DMS153 treated with DMSO at 0.1 percent for 48 hours (cell line): Measurements from ENCODE around the gene ATP6V1F.

Experiments
- DNase-seq: peaks from one replicate; lab custom pipeline; 2025; ENCODE audit not compliant: unreplicated experiment; lab: John Stamatoyannopoulos, UW

The ATP6V1F gene, protein sequence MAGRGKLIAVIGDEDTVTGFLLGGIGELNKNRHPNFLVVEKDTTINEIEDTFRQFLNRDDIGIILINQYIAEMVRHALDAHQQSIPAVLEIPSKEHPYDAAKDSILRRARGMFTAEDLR

DNA sequence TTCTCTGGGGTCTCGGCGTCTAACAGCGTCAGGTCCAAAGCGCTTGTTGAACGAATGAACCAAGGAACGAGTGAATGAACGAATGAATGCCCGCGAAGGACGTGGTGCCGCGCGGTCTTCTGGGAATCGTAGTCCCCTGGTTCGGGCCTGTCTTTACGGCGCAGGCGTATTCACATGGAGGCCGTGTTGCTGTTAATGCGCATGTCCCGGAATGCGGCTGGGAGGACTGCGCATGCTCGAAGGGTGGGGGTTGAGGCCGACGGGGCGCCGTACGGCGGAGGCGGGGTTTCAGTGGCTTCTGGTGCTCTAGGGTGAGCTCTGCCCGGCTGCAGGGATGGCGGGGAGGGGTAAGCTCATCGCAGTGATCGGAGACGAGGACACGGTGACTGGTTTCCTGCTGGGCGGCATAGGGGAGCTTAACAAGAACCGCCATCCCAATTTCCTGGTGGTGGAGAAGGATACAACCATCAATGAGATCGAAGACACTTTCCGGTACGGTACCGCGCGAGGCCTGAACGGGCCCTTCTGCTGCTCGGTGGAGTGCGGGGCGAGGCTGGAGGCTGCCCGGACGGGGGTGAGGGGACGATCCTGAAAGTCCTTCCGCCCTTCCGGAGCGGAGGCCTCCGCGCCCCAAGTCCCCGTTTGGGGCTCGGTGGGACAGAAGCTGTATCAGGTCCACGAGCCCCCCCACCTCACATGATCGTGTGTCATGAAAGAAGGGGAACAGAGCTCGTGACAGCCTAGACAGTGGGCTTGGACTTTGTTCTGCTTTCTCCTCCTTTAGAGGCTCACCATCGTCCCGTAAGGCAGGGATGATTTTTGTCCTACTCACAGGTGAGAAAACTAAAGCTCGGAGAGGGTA lies at the start of gene ATP6V1F:
Gene ATP6V1F, plus strand, starts transcription at position 286 of the 862 bp plus-strand sequence. Its CDS starts 49 bp downstream, at position 335.
- DNase-seq, result peak; percentile 95

DNA sequence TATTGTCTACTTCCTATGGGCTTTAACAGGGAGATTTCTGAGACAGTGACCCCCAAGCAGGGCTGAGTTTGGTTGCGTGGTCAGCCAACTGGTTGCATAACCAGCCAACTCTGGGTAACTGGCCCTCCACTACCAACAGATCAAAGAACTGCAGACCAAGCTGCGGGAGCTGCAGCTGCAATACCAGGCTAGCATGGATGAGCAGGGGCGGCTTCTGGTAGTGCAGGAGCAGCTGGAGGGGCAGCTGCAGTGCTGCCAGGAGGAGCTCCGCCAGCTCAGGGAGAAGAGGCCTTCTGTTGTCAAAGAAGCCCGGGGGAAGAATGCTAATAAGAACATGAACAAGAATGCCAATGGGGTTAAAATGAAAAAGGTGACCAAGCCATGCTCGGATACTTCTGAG lies 48.2 kb upstream of the ATP6V1F start:
- no peak for DNase-seq

DNA sequence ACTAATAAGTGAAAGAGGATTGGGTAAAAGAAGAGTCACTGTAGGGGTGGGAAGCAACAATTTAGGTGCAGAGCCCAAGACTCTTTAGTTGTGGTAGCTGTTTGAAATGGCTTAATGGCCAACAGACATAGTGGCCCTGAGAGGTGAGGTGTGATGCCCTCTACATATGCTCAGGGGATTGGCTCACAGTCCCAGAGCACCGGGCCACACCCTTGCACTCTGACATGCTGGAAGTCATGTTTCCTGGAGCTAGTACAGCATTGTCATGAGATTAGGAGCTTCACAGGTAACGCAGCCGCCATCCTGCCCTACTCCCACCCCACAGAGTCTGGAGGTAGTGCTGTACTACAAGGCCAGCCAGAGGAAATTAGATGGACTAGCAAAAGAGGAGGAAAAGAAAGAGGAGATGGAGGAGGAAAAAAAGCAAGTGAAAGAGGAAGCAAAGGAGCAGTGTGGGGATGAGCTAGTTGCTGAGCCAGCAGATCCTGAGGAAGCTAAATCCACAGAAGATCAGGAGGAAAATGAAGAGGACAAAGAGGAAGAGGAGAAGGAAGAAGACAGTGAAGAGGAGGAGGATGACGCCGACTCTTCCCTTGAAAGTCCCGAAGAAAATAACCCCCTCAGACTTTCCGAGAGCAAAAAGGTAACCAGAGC lies 47.2 kb upstream of the ATP6V1F start:
- DNase-seq, result no peak

DNA sequence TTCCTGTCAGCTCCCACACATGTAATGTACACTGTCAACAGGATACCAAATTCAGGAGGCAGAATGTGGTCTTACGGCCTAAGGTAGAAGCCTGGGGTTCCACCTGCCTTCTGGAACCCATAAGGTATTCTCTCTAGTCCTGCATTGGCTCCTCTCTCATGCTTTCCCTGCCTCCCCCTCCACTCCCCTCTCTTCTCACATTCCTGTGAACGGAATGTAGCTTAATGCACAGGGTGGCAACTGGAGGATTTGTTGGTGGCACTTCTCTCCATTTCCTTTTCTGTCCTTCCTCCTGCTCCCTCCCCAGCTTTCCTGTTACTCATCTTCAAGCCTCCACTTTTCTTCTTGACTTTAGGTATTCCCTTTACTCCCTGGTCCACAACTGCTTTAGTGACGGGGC lies 44.0 kb upstream of the ATP6V1F start:
- no peak for DNase-seq

DNA sequence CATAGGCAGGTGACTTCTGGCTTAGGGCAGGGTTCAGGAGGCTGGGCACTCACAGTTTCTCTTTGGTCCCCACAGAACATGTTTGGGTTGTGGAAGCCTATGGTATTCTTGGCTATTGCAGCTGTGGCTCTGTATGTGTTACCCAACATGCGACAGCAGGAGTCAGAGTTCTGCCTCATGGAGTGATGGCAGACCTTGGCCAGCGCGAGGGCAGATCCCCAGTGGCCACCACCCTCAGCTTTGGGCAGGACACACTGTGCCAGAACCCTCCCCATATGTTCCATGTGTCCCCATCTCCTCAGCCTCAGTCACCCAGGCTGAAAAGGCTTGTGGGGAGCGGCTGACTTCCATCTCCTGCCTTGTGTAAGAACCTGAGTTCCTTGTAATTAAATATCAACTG lies 40.9 kb upstream of the ATP6V1F start:
- DNase-seq, result no peak

DNA sequence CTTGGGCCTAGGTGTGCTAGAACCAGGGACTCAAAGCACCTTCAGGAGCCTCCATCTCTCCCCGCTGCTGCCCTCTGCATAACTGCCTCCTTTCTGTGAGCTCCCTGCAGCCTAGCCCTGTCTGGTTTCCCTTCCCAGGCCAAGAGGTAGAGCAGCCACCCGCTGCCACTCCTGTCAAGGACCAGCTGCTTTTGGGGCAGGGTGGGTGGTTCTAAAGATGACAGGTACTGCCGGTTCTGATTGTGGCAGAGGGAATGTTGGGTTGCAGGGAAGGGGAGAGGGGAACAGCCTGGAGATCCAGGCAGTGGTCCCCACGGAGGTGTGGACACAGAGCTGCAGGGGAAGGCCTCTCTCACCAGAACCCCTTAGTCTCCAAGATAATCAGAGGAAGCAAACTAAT lies 36.1 kb upstream of the ATP6V1F start:
- DNase-seq, result no peak

DNA sequence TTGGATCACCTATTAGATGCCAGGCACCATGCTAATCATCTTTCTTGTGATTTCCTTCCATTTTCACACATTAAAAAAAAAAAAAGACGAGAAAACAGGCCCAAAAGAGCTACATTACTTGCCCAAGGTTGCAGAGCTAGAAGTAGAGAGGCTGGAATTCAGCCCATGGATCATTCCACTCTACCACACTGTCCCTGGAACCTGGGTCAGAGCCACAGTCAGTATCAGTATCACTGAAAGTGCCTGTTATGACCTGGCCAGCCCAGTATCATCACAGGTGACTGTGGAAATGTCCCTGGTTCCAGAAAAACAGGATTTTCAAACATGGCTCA lies 35.8 kb upstream of the ATP6V1F start:
- DNase-seq, result no peak

DNA sequence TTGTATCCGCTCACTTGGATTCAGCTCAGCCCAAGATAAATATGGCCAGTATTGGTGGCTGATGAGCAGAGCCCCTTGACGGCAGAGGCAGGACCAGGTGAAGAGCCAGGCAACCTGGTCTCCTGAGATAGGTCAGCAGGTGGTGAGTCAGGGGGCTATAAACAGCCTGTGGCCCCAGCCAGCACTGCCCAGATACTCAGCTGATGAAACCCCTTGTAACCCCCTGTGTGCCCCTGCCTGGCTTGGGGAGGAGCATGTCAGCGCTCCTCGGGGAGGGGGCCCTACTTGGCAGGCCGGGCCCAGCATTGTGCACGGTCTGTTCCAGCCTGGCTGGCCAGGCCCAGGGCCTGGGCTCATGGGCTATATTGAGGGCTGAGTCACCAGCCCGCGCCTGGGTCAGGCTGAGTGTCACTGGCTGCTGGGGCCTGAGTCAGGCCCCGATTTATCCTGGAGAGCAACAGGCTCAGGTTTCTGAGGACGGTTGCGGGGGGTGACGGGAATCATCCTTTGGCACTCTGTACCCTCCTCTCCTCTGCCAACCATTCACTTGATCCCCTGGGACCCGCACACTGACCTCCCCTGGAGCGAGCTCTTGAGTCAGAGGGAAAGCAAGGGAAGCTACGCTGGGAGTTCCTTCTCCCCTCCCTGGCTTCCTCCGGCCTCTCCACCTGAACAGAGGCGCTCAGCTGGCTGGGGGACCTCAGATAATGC lies 35.3 kb upstream of the ATP6V1F start:
- DNase-seq, result no peak

DNA sequence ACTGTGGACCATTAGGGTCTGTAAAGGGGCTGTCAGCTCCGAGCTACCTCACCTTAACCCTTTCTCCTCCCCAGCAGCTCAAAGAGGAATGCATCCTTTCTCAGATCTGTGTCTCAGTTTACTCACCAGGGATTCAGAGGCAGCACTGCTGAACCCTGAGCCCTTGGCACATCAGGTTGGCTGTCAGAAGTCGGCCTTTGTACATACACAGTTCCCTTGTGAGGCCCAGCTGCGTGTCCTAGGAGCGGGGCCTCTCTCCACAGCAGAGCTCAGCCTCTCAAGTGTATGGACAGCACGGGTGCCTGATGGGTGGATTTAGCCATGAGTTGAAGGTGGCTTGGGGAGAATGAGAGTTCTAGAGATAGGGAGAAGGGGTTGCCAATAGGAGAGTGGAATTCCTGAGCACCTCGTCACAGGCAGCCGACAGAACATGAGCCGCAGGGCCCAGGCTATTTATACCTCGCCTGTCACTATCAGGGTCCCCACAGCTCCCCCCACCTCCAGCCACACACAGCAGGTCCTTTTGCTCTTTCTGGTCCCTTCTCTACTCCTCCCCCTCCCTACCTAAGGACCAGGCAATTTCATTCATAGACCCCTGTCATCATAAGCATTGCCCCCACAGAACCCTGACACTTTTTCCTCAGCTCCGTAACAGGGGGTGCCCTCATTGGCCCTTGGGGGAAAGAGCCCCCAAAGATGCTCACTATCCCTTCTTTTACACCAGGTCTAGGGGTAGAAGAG lies 34.5 kb upstream of the ATP6V1F start:
- no peak for DNase-seq

DNA sequence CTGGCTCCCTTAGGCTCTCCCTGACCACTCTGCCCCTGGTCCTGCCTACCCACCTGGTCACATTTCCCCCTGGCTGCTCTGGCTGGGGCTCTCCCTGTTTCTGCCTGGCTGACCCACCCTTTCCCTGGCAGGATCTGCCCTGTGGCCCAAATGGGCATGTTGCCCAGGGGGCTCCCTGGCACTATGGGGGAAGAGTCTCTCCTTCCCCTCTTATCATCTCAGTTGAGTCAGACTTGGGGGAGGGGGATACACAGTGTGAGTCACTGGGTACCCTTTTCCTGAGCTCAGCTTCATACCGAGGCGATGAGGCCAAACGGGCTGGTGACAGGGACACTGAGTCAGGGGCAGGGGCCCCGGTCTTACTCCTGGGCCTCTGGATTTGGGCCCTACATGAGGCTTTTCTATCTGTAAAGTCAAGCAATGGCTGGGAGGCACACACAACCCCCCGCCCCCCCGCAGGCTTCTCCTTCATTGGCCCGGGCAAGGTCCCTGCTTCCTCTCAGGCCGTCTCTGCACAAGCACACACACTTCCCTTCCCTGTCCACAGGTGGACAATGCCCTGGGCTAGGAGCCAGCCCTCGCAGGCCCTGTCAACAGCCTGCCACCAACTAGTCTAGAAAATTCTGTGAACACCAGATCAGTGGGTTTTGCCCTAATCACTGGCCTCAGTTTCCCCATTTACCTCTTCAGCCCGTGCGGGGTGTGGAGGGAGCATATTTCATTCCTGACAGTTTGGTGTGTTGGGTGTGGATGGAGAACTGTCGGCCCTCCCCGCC lies 33.1 kb upstream of the ATP6V1F start:
- no peak for DNase-seq

DNA sequence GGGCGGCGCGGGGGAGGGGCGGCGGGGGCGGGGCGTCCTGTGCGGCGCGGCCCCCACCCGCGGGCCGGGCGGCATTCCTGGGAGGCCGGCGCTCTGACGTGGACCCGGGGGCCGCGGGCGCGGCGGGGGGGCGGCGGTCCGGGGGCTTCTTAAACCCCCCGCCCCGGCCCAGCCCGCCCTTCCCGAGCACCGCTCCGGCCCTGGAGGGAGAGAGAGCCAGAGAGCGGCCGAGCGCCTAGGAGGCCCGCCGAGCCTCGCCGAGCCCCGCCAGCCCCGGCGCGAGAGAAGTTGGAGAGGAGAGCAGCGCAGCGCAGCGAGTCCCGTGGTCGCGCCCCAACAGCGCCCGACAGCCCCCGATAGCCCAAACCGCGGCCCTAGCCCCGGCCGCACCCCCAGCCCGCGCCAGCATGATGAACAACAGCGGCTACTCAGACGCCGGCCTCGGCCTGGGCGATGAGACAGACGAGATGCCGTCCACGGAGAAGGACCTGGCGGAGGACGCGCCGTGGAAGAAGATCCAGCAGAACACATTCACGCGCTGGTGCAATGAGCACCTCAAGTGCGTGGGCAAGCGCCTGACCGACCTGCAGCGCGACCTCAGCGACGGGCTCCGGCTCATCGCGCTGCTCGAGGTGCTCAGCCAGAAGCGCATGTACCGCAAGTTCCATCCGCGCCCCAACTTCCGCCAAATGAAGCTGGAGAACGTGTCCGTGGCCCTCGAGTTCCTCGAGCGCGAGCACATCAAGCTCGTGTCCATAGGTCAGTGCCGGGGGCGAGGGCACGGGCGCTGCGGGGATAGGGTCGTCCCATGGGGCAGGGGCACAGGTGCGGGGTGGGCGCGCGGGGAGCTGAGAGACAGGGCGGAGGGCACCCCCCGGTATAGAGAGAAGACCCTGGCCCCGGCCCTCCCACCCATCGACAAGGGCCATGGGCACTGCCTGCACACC lies 32.2 kb upstream of the ATP6V1F start, which contains the start of gene FLNC:
Gene FLNC, plus strand, starts transcription at position 176 of the 947 bp plus-strand sequence. Its CDS starts 232 bp downstream, at position 408.
- no peak for DNase-seq

DNA sequence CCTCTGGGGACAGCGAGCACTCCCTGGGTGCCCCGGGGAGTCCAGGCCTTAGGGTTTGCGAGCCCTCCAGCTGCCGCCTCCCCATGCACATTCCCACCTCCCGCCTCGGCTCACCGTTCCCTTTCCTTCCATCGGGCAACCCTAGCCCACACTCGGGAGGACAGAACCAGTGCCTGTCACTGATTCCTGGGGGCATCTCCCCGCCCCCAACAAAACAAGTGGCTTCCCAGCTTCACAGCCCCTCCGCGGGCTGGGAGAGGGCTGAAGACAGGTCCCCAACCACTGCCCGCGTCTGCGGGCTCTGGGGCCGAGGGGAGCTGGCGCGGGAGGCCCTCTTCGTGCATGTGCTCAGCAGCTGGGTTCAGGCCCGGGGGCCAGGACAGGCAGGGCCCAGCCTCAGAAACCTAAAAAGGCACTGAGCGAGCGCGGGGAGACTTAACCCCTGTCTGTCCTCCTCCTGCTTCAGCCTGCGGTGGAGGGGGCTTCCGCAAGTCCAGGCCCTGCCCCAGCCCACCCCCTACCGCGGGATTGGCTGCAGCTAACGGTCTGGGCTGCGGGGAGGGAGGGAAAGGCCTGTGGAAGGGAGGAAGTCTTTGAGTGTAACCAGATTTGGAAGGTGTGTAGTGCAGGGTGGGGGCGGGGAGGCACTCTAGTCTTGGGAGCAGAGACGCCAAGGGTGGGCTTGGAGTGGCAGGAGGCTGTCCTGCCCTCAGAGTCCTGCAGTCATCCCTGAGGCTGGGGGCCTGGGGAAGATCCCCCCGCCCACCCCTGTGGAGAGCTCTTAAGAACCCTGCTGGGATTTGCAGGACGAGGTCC lies 31.3 kb upstream of the ATP6V1F start:
- DNase-seq, result no peak

DNA sequence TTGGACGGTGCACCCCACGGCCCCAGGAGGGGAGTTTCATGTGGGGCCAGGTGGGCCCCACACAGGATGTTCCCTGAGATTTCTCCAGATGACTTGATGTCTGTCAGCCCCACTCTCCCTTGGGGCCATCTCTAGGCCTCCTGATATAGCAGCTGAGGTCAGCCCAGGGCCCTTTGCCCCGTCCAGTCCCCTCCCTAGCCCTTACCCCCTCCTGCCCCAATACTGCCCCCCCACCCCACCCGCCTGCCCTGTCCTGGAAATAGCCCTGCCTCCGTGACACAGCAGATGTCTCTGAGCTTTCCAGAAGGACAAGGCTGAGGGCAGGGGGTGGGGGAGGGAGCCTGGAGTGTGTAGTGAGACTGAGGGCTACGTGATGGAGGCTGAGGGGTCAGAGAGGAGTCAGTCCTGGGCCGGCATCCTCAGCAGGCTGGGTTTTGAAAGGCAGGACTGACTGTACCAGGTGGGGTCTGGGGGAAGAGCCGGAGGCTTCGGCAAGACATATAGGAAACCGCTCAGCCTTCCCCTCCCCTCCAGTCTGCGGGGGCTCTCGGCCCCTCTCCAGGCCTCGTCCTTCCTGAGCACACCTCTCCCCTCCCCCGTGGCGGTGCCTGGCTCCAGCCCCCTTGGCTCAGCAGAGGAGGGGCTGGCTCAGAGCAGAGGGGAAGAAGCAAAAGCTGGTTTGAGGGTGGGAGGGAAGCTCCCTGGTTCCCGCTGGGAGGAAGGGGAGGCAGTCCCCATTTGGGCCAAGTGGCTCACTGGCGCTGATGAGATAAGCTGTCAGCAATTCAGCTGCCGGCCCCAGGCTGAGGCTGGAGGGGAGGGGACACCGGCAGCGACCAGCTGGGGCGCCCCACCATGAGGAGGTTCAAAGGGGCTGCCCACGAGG lies 30.4 kb upstream of the ATP6V1F start:
- DNase-seq, result no peak

DNA sequence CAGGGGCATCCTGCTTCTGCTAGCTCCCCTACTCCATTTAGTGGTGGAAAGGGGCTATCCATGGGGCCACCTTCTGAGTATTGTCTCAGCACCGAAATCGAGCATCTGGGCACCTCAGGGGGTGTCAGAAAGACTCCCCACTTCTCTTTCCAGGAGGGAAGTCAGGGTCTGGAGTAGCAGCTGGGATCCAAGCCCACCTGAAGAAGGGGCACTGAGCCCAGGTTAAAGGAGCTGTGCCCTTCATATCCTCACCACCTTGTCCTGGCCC lies 29.8 kb upstream of the ATP6V1F start:
- DNase-seq, result no peak

DNA sequence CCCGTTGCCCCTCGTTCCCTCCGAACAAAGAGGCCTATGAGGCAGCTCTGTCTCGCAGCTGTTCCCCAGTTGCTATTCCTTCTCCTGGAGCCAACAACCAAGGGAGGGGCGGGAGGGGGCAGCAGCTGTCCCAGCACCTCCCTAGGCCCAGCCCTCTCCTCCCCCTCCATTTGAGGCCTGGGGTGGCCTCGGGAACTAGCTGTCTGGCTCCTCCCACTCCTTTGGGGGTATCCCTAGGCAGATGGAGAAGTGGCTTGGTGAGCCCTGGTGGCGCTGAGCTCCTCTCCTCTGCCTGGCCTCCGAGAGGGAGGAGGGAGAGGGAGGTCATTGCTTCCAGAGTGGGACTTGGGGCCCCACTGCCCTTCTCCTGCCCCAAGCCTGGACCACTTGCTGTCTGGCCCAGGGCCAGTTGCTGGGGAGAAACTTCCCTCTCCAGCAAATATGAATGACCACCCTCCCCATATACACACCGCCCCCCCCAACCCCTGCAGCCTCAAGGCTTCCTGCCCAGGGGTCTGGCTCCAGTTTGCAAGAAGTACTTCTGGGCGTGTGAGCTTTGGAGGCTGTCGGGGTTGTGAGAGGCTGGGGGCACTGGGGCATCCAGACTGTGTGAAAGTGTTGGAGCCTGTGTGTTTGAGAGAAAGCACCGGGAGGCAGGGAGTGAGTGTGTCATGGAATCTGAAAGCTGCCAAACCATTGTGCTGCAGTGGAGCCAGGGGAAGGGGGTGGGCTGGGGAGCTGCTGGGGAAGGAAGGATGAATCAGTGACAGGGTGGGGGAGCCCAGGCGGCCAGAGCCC lies 29.3 kb upstream of the ATP6V1F start:
- no peak for DNase-seq

DNA sequence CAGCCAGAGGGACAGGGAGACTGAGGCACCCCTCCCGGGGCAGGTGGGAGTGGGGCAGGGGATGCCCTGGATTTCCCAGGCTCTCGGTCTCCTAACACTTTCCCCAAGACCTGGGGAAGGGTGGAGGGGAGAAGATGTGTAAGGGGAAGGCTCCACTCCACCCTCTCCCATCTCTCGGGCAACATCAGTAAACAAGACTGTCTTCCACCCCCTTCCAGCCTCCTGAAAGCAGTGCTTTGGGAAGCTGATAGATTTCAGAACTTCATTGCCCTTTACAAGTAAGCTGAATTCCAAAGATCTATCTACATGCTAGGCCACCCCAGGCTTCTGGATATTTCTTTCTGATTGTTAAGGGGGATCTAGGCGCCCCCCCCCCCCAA lies 28.7 kb upstream of the ATP6V1F start:
- no peak for DNase-seq
